PFSK-1 (cell line): ENCODE measurements around the gene DENND10.

Experiments used
- POLR2AphosphoS5 ChIP-seq: IDR thresholded peaks from 2 replicates; pipeline ENCODE4 v1.6.1; 2012; ENCODE audit warnings: low read depth, mild to moderate bottlenecking, control low read depth, low read length, moderate library complexity
- TAF1 ChIP-seq: IDR thresholded peaks from 2 replicates; pipeline ENCODE4 v1.6.1; 2012; ENCODE audit warnings: low read length, control low read depth, borderline replicate concordance; ENCODE audit not compliant: insufficient read depth

- TF ChIP-seq POLR2AphosphoS5 (no peak), TAF1 (no peak)
Measured at GRCh38 chr10:119084896-119085295, 19.0 kb upstream of the DENND10 start.
